SK-N-SH (cell line): Measurements from ENCODE around the gene NIBAN1. TPM values are rescaled to one million over a fixed set of nuclear protein-coding genes. Genes with fewer than 3 reads are reported as not detected.

ENCODE experiments used
- CTCF ChIA-PET: fragments of 300-600, 350-600 bp; formaldehyde crosslinking; extraction: SDS; loops from one replicate; lab custom pipeline; 2021; lab: Yijun Ruan, JAX
- POLR2A ChIA-PET: fragments of 350-600 bp; sonication (Branson Sonifier 250); formaldehyde crosslinking; extraction: SDS; loops from one replicate; lab custom pipeline; 2020; ENCODE audit warnings: antibody characterized with exemption, inconsistent platforms; lab: Yijun Ruan, JAX
- DNase-seq: peaks from one replicate; pipeline ENCODE4 v3.0.0; 2012
- H2AFZ ChIP-seq: fragments of 200-600 bp; sonication (generic); 2 replicates; pipeline ENCODE4 v1.8.1; 2016; ENCODE audit warnings: antibody characterized with exemption, mild to moderate bottlenecking, low read depth
- H3F3A ChIP-seq: fragments of 200-600 bp; sonication (generic); replicated peaks from 2 replicates; pipeline ENCODE3; 2016; ENCODE audit warnings: antibody characterized with exemption, mild to moderate bottlenecking; ENCODE audit not compliant: insufficient read depth
- H3K27ac ChIP-seq, 2 experiments: fragments of 200-500 bp in 1 of 2; fragments of 200-600 bp in 1 of 2; sonication (Bioruptor generic) in 1 of 2; sonication (generic), shearing (Covaris generic) in 1 of 2; 2 replicates each; pipeline versions ENCODE4 v1.5.1 to v1.6.1; 2014 to 2016; ENCODE audit warnings: low read depth in 2 of 2, inconsistent platforms in 1 of 2, low read length in 1 of 2, mild to moderate bottlenecking in 1 of 2, mixed read lengths in 1 of 2
- H3K27me3 ChIP-seq: fragments of 200-600 bp; sonication (generic), shearing (Covaris generic); 2 replicates; pipeline ENCODE4 v1.6.1; 2016; ENCODE audit warnings: mixed run types; ENCODE audit not compliant: insufficient read depth
- H3K36me3 ChIP-seq, 2 experiments: fragments of 200-500 bp in 1 of 2; fragments of 200-600 bp in 1 of 2; sonication (Bioruptor generic) in 1 of 2; sonication (generic) in 1 of 2; replicated peaks in 1 of 2; 2 replicates each; pipeline versions ENCODE3 to v1.5.1; 2014 to 2016; ENCODE audit warnings: low read length in 1 of 2, mild to moderate bottlenecking in 1 of 2; ENCODE audit not compliant: insufficient read depth in 2 of 2, control insufficient read depth in 1 of 2
- H3K4me1 ChIP-seq, 2 experiments: fragments of 200-500 bp in 1 of 2; fragments of 200-600 bp in 1 of 2; sonication (Bioruptor generic) in 1 of 2; sonication (generic), shearing (Covaris generic) in 1 of 2; 2 replicates each; pipeline versions ENCODE4 v1.5.1 to v1.6.1; 2014 to 2016; ENCODE audit warnings: low read depth in 1 of 2, low read length in 1 of 2, mixed run types in 1 of 2; ENCODE audit not compliant: insufficient read depth in 2 of 2, control insufficient read depth in 1 of 2
- H3K4me2 ChIP-seq: fragments of 200-600 bp; sonication (generic), shearing (Covaris generic); 2 replicates; pipeline ENCODE4 v1.6.1; 2017; ENCODE audit warnings: mixed run types
- H3K4me3 ChIP-seq, 2 experiments: fragments of 200-500 bp in 1 of 2; fragments of 200-600 bp in 1 of 2; sonication (Bioruptor generic) in 1 of 2; sonication (generic), shearing (Covaris generic) in 1 of 2; 2 replicates each; pipeline versions ENCODE4 v1.5.1 to v1.8.1; 2014 to 2016; ENCODE audit warnings: low read depth in 2 of 2, inconsistent platforms in 1 of 2, low read length in 1 of 2, mild to moderate bottlenecking in 1 of 2, mixed read lengths in 1 of 2, moderate library complexity in 1 of 2
- H3K79me2 ChIP-seq: fragments of 200-600 bp; sonication (generic); 2 replicates; pipeline ENCODE4 v1.8.1; 2017; ENCODE audit warnings: mild to moderate bottlenecking; ENCODE audit not compliant: insufficient read depth
- H3K9ac ChIP-seq: fragments of 200-600 bp; sonication (generic); 2 replicates; pipeline ENCODE4 v1.6.1; 2017; ENCODE audit warnings: mixed run types
- H3K9me2 ChIP-seq: fragments of 200-600 bp; sonication (generic); 2 replicates; pipeline ENCODE4 v1.6.1; 2017; ENCODE audit warnings: mixed run types
- H3K9me3 ChIP-seq: fragments of 200-600 bp; sonication (generic); 2 replicates; pipeline ENCODE4 v1.6.1; 2017; ENCODE audit warnings: mixed run types, mild to moderate bottlenecking, moderate library complexity
- H4K20me1 ChIP-seq: fragments of 200-600 bp; sonication (generic); 2 replicates; pipeline ENCODE4 v1.6.1; 2017; ENCODE audit warnings: mild to moderate bottlenecking, mixed run types; ENCODE audit not compliant: insufficient read depth
- CHD2 ChIP-seq: fragments of 150-350 bp; IDR thresholded peaks from 2 replicates; pipeline ENCODE4 v1.6.1; 2018; ENCODE audit warnings: low read length; ENCODE audit not compliant: partially characterized antibody
- ELF1 ChIP-seq: IDR thresholded peaks from 2 replicates; pipeline ENCODE4 v1.4.0; 2012
- EP300 ChIP-seq, 2 experiments: IDR thresholded peaks; 2 replicates each; pipeline versions ENCODE4 v1.4.0 to v1.6.1; 2012; ENCODE audit warnings: borderline replicate concordance in 1 of 2, low read depth in 1 of 2, low read length in 1 of 2
- EZH2phosphoT487 ChIP-seq: fragments of 200-600 bp; sonication (generic); IDR thresholded peaks from 2 replicates; pipeline ENCODE4 v1.6.1; 2017; ENCODE audit warnings: low read depth, mixed run types, mild to moderate bottlenecking, antibody characterized with exemption, moderate library complexity, borderline replicate concordance
- FOXJ3 ChIP-seq: sonication (generic); formaldehyde crosslinking; IDR thresholded peaks from 2 replicates; pipeline ENCODE4 v1.5.1; 2020; ENCODE audit warnings: mild to moderate bottlenecking, missing genetic modification reagents
- FOXM1 ChIP-seq: IDR thresholded peaks from 2 replicates; pipeline ENCODE4 v1.4.0; 2012; ENCODE audit warnings: low read depth, mild to moderate bottlenecking
- GATA2 ChIP-seq: sonication (generic); formaldehyde crosslinking; IDR thresholded peaks from 2 replicates; pipeline ENCODE4 v1.5.0; 2020; ENCODE audit warnings: mild to moderate bottlenecking, missing genetic modification reagents
- JUND ChIP-seq: IDR thresholded peaks from 2 replicates; pipeline ENCODE4 v1.4.0; 2012
- MXI1 ChIP-seq: IDR thresholded peaks from 2 replicates; pipeline ENCODE4 v1.6.1; 2012; ENCODE audit warnings: mild to moderate bottlenecking, low read depth, low read length, improper control_type of control experiment
- POLR2AphosphoS5 ChIP-seq: IDR thresholded peaks from 2 replicates; pipeline ENCODE4 v1.6.1; 2012; ENCODE audit warnings: low read depth, low read length
- RAD21 ChIP-seq: IDR thresholded peaks from 2 replicates; pipeline ENCODE4 v1.6.1; 2012; ENCODE audit warnings: mild to moderate bottlenecking, low read length
- RCOR1 ChIP-seq: fragments of 150-350 bp; IDR thresholded peaks from 2 replicates; pipeline ENCODE4 v1.6.1; 2017; ENCODE audit warnings: antibody characterized with exemption, low read length
- RXRA ChIP-seq: IDR thresholded peaks from 2 replicates; pipeline ENCODE4 v1.4.0; 2012; ENCODE audit warnings: low read depth, mild to moderate bottlenecking, borderline replicate concordance
- SIN3A ChIP-seq: IDR thresholded peaks from 2 replicates; pipeline ENCODE4 v1.6.1; 2012; ENCODE audit warnings: low read depth, mild to moderate bottlenecking, low read length, moderate library complexity, borderline replicate concordance
- SMC3 ChIP-seq: IDR thresholded peaks from 2 replicates; pipeline ENCODE4 v1.6.1; 2012; ENCODE audit warnings: low read depth, low read length, improper control_type of control experiment
- TAF1 ChIP-seq: IDR thresholded peaks from 2 replicates; pipeline ENCODE4 v1.6.1; 2012; ENCODE audit warnings: low read depth, mild to moderate bottlenecking, low read length, moderate library complexity, borderline replicate concordance
- WGBS: methylation state at CpG from one replicate; pipeline ENCODE4 v1.1.6; 2017; ENCODE audit warnings: low lambda C conversion rate; 5-methylcytosine and 5-hydroxymethylcytosine counted together
- polyA plus RNA-seq, 3 experiments: library from polyadenylated mRNA; depleted of rRNA; stranded (reverse); fragments of >200 nt; gene quantifications; 2 replicates each; pipeline ENCODE4 v1.2.3, GENCODE V29; 2012
- TF ChIP-seq, protein P1 (sequence below): IDR thresholded peaks from 2 replicates; pipeline ENCODE4 v1.4.0; 2012; ENCODE audit warnings: low read depth
- TF ChIP-seq, protein P2 (sequence below): IDR thresholded peaks from 2 replicates; pipeline ENCODE4 v1.6.1; 2012; ENCODE audit warnings: mild to moderate bottlenecking, low read depth, low read length, moderate library complexity

NIBAN1 gene
- polyA plus RNA-seq, 1 of the 3 experiments (the other 2 are of a cell fraction), result 23.9 TPM

DNA sequence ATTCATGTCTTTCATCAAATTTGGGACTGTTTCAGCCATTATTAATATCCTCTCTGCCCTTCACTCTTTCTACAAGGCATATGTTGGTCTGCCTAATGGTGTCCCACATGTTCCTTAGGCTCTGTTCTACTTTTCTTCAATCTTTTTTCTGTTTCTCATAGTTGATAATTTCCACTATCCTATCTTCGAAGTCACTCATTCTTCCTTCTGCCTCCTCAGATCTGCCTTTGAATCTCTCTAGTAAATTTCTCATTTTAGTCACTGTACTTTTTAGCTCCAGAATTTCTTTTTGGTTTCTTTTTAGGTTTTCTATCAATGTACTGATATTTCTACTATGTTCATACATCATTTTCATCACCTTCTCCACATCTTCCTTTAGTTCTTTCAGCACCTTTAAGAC lies 20.0 kb upstream of the NIBAN1 start:
- Histone ChIP-seq H3K9me3 (no peaks in the 10 kb centered on the region), H3K27me3 (no peaks in the 10 kb centered on the region), H3F3A (no peaks in the 10 kb centered on the region), H3K9ac (no peak overlapping the region), H3K4me2 (no peak overlapping the region), H3K9me2 (no peaks in the 10 kb centered on the region), H3K4me1 (no peaks in the 10 kb centered on the region), H3K27ac (no peak overlapping the region), H3K4me3 (no peak overlapping the region), H3K36me3 (no peaks in the 10 kb centered on the region), H3K79me2 (no peaks in the 10 kb centered on the region), H2AFZ (no peak overlapping the region), H4K20me1 (no peaks in the 10 kb centered on the region)
- ChIA-PET CTCF (interaction anchor here (0.7 to 1.0 kb wide), 2 partner anchors 119 to 397 kb away, joined by 3 read pairs; no protein-coding TSS in a partner anchor), POLR2A (no interaction called here)
- TF ChIP-seq FOXJ3 (CRISPR knock-in tag), result no peak
- no peak for TF ChIP-seq POLR2AphosphoS5
- no peak for TF ChIP-seq EZH2phosphoT487
- TF ChIP-seq GATA2 (CRISPR knock-in tag), result no peak
- TF ChIP-seq RCOR1, result no peak
- no peak for TF ChIP-seq SIN3A
- TF ChIP-seq EP300 (IDR thresholded peaks at IDR 0.05; ENCODE audit: borderline replicate concordance in 1 of 2, low read depth in 1 of 2, low read length in 1 of 2), result no peak
- TF ChIP-seq RXRA, result no peak
- DNase-seq, result no peak
- 48% methylated on average over 1 of the region's 1 CpG for WGBS

DNA sequence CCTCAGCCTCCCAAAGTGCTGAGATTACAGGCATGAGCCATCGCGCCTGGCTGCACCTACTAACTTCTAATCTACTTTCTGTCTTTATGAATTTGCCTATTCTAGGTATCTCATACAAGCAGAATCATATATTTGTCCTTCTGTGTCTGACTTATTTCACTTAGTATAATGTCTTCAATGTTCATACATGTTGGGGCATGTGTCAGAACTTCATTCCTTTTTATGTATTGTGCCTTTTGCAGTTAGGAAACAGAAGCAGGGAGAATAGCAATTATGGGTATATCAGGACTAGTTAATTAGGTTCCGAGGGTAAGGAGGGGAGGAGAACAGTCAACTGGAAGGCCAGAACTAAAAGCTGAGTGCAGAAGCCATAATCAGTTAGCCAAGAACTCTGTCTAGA lies 18.0 kb upstream of the NIBAN1 start:
- H3K79me2 ChIP-seq, result no peaks in the 10 kb centered on the region
- no peak for DNase-seq
- no peak overlapping the region for H3K27ac ChIP-seq
- H3K4me3 ChIP-seq, result no peak overlapping the region
- TF ChIP-seq GATA2 (CRISPR knock-in tag) (no peak), FOXM1 (no peak), JUND (no peak), RCOR1 (no peak), RAD21 (no peak), SMC3 (no peak), ELF1 (no peak), EZH2phosphoT487 (no peak), TAF1 (no peak), MXI1 (no peak), FOXJ3 (CRISPR knock-in tag) (no peak), CHD2 (no peak)
- TF ChIP-seq, protein P1, sequence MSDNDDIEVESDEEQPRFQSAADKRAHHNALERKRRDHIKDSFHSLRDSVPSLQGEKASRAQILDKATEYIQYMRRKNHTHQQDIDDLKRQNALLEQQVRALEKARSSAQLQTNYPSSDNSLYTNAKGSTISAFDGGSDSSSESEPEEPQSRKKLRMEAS, result no peak
- TF ChIP-seq, protein P2, sequence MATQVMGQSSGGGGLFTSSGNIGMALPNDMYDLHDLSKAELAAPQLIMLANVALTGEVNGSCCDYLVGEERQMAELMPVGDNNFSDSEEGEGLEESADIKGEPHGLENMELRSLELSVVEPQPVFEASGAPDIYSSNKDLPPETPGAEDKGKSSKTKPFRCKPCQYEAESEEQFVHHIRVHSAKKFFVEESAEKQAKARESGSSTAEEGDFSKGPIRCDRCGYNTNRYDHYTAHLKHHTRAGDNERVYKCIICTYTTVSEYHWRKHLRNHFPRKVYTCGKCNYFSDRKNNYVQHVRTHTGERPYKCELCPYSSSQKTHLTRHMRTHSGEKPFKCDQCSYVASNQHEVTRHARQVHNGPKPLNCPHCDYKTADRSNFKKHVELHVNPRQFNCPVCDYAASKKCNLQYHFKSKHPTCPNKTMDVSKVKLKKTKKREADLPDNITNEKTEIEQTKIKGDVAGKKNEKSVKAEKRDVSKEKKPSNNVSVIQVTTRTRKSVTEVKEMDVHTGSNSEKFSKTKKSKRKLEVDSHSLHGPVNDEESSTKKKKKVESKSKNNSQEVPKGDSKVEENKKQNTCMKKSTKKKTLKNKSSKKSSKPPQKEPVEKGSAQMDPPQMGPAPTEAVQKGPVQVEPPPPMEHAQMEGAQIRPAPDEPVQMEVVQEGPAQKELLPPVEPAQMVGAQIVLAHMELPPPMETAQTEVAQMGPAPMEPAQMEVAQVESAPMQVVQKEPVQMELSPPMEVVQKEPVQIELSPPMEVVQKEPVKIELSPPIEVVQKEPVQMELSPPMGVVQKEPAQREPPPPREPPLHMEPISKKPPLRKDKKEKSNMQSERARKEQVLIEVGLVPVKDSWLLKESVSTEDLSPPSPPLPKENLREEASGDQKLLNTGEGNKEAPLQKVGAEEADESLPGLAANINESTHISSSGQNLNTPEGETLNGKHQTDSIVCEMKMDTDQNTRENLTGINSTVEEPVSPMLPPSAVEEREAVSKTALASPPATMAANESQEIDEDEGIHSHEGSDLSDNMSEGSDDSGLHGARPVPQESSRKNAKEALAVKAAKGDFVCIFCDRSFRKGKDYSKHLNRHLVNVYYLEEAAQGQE, result no peak
- ChIA-PET POLR2A (no interaction called here), CTCF (interaction anchor here (1.0 to 1.5 kb wide), 5 partner anchors 10 to 187 kb away, joined by 3 to 5 read pairs (median 4); no protein-coding TSS in a partner anchor)
- H3F3A ChIP-seq, result no peaks in the 10 kb centered on the region
- no peaks in the 10 kb centered on the region for H3K9me2 ChIP-seq
- no peaks in the 10 kb centered on the region for H3K27me3 ChIP-seq
- no peaks in the 10 kb centered on the region for H3K9me3 ChIP-seq
- H4K20me1 ChIP-seq, result no peaks in the 10 kb centered on the region
- no peaks in the 10 kb centered on the region for H3K36me3 ChIP-seq
- WGBS, result 72% methylated on average over 3 of the region's 3 CpGs
- no peak overlapping the region for H3K9ac ChIP-seq
- no peak overlapping the region for H2AFZ ChIP-seq
- no peak overlapping the region for H3K4me2 ChIP-seq
- no peaks in the 10 kb centered on the region for H3K4me1 ChIP-seq
